H1 (cell line): ENCODE results near the gene PEPD. TPM values are rescaled to one million over a fixed set of nuclear protein-coding genes. Genes with fewer than 3 reads are reported as not detected.

Experiments
- CTCF ChIA-PET: fragments of 300-600 bp; sonication (Branson Sonifier 250); formaldehyde crosslinking; loops from one replicate; lab custom pipeline; 2021; ENCODE audit not compliant: partially characterized antibody; lab: Charles Lee
- POLR2A ChIA-PET: fragments of 300-600 bp; sonication (Branson Sonifier 250); formaldehyde crosslinking; loops from one replicate; lab custom pipeline; 2021; ENCODE audit warnings: inconsistent platforms; ENCODE audit not compliant: partially characterized antibody; lab: Charles Lee
- DNase-seq, 2 experiments: peaks; one replicate each; pipeline versions ENCODE4 v3.0.0 to v3.0.0-alpha.2; 2010 to 2022; ENCODE audit warnings: low spot score in 2 of 2, low read depth in 1 of 2, mixed read lengths in 1 of 2
- FAIRE-seq: peaks from 2 replicates; lab custom pipeline; 2011; peaks lifted over from hg19 to GRCh38; lab: Jason Lieb, UNC
- H2AFZ ChIP-seq: 2 replicates; pipeline ENCODE4 v1.8.1; 2012; ENCODE audit warnings: low read length, inconsistent platforms
- H2AK5ac ChIP-seq: 2 replicates; pipeline ENCODE4 v1.6.1; 2013; ENCODE audit warnings: low read depth, low read length
- H2BK120ac ChIP-seq: replicated peaks from 2 replicates; pipeline ENCODE3; 2013; ENCODE audit warnings: low read depth, low read length, inconsistent platforms
- H2BK12ac ChIP-seq: 2 replicates; pipeline ENCODE4 v1.6.1; 2013; ENCODE audit warnings: low read depth, low read length
- H2BK15ac ChIP-seq: 2 replicates; pipeline ENCODE4 v1.6.1; 2013; ENCODE audit warnings: low read length
- H2BK20ac ChIP-seq: 2 replicates; pipeline ENCODE4 v1.6.1; 2013; ENCODE audit warnings: low read length
- H2BK5ac ChIP-seq: 2 replicates; pipeline ENCODE4 v1.6.1; 2013; ENCODE audit warnings: low read depth, low read length
- H3K14ac ChIP-seq: 2 replicates; pipeline ENCODE4 v1.6.1; 2013; ENCODE audit warnings: inconsistent platforms; ENCODE audit not compliant: insufficient read length
- H3K18ac ChIP-seq: 2 replicates; pipeline ENCODE4 v1.6.1; 2013; ENCODE audit warnings: low read length; ENCODE audit errors: extremely low read depth
- H3K23ac ChIP-seq: 2 replicates; pipeline ENCODE4 v1.6.1; 2013; ENCODE audit warnings: inconsistent platforms; ENCODE audit not compliant: insufficient read length
- H3K23me2 ChIP-seq: 2 replicates; pipeline ENCODE4 v1.6.1; 2013; ENCODE audit warnings: low read depth, low read length
- H3K27ac ChIP-seq: 2 replicates; pipeline ENCODE4 v1.6.1; 2011; ENCODE audit warnings: low read depth, low read length, inconsistent platforms
- H3K27me3 ChIP-seq, 4 experiments: replicated peaks in 1 of 4; 1 replicate in 1 of 4; 2 replicates in 3 of 4; pipeline versions ENCODE4 v1.6.1 to v1.8.1; 2011 to 2013; ENCODE audit warnings: low read length in 3 of 4, mild to moderate bottlenecking in 3 of 4, inconsistent platforms in 2 of 4, mixed read lengths in 2 of 4, moderate library complexity in 1 of 4; ENCODE audit not compliant: control insufficient read depth in 3 of 4, insufficient read depth in 3 of 4; ENCODE audit errors: extremely low read depth in 1 of 4
- H3K36me3 ChIP-seq, 4 experiments: 2 replicates each; pipeline versions ENCODE4 v1.6.1 to v1.8.1; 2011 to 2013; ENCODE audit warnings: mild to moderate bottlenecking in 4 of 4, low read length in 3 of 4, moderate library complexity in 2 of 4, control low read depth in 1 of 4, inconsistent platforms in 1 of 4; ENCODE audit not compliant: insufficient read depth in 4 of 4, control insufficient read depth in 2 of 4
- H3K4ac ChIP-seq: replicated peaks from 2 replicates; pipeline ENCODE3; 2013; ENCODE audit warnings: low read length, low read depth, mixed read lengths, inconsistent platforms; ENCODE audit not compliant: insufficient read length
- H3K4me1 ChIP-seq, 4 experiments: replicated peaks in 1 of 4; 1 replicate in 1 of 4; 2 replicates in 3 of 4; pipeline versions ENCODE4 v1.6.1 to v1.8.1; 2011 to 2013; ENCODE audit warnings: low read length in 3 of 4, inconsistent platforms in 2 of 4, mixed read lengths in 1 of 4; ENCODE audit not compliant: insufficient read depth in 4 of 4, control insufficient read depth in 3 of 4
- H3K4me2 ChIP-seq, 2 experiments: 2 replicates each; pipeline versions ENCODE4 v1.6.1 to v1.8.1; 2011 to 2013; ENCODE audit warnings: low read depth in 2 of 2, low read length in 2 of 2, control low read depth in 1 of 2, inconsistent platforms in 1 of 2, mild to moderate bottlenecking in 1 of 2; ENCODE audit not compliant: insufficient read depth in 1 of 2
- H3K4me3 ChIP-seq, 4 experiments: fragments of 200-600, 300-600 bp in 1 of 4; sonication (generic), shearing (Covaris generic), sonication (Bioruptor Twin) in 1 of 4; 2 replicates each; pipeline versions ENCODE4 v1.5.1 to v1.8.1; 2011 to 2016; ENCODE audit warnings: low read length in 4 of 4, low read depth in 3 of 4, control low read depth in 2 of 4, inconsistent platforms in 2 of 4, mild to moderate bottlenecking in 2 of 4, mixed read lengths in 1 of 4, moderate library complexity in 1 of 4; ENCODE audit not compliant: insufficient read depth in 2 of 4; ENCODE audit errors: extremely low read depth in 1 of 4
- H3K56ac ChIP-seq: replicated peaks from 2 replicates; pipeline ENCODE3; 2013; ENCODE audit warnings: low read depth, mild to moderate bottlenecking, mixed read lengths, low read length, inconsistent platforms; ENCODE audit not compliant: insufficient read length
- H3K79me1 ChIP-seq: 2 replicates; pipeline ENCODE4 v1.6.1; 2013; ENCODE audit warnings: low read depth, low read length, control low read depth
- H3K79me2 ChIP-seq, 2 experiments: 2 replicates each; pipeline versions ENCODE4 v1.6.1 to v1.8.1; 2012 to 2013; ENCODE audit warnings: low read length in 2 of 2, mild to moderate bottlenecking in 2 of 2, inconsistent platforms in 1 of 2; ENCODE audit not compliant: insufficient read depth in 2 of 2, control insufficient read depth in 1 of 2
- H3K9ac ChIP-seq, 4 experiments: replicated peaks in 1 of 4; 1 replicate in 1 of 4; 2 replicates in 3 of 4; pipeline versions ENCODE4 v1.6.1 to v1.8.1; 2011 to 2013; ENCODE audit warnings: low read depth in 3 of 4, low read length in 3 of 4, control low read depth in 2 of 4, mild to moderate bottlenecking in 2 of 4, moderate library complexity in 2 of 4, inconsistent platforms in 1 of 4; ENCODE audit errors: extremely low read depth in 1 of 4
- H3K9me3 ChIP-seq, 2 experiments: 2 replicates each; pipeline versions ENCODE4 v1.6.1 to v1.8.1; 2012 to 2013; ENCODE audit warnings: mild to moderate bottlenecking in 2 of 2, moderate library complexity in 2 of 2, control low read depth in 1 of 2, inconsistent platforms in 1 of 2, low read depth in 1 of 2, low read length in 1 of 2, mixed read lengths in 1 of 2; ENCODE audit not compliant: insufficient read depth in 2 of 2
- H4K20me1 ChIP-seq, 2 experiments: replicated peaks in 1 of 2; 2 replicates each; pipeline versions ENCODE3 to v1.8.1; 2011 to 2013; ENCODE audit warnings: inconsistent platforms in 2 of 2, low read length in 2 of 2, mild to moderate bottlenecking in 1 of 2; ENCODE audit not compliant: insufficient read depth in 2 of 2, control insufficient read depth in 1 of 2
- H4K5ac ChIP-seq: 2 replicates; pipeline ENCODE4 v1.6.1; 2013; ENCODE audit warnings: low read length, low read depth, mixed read lengths, inconsistent platforms; ENCODE audit not compliant: insufficient read length
- H4K8ac ChIP-seq: 2 replicates; pipeline ENCODE4 v1.8.0; 2013; ENCODE audit warnings: mild to moderate bottlenecking, moderate library complexity, low read length, inconsistent platforms; ENCODE audit not compliant: insufficient read depth; ENCODE audit errors: extremely low read depth
- H4K91ac ChIP-seq: replicated peaks from 2 replicates; pipeline ENCODE3; 2013; ENCODE audit warnings: low read length, mixed read lengths, inconsistent platforms; ENCODE audit not compliant: insufficient read length
- BACH1 ChIP-seq: IDR thresholded peaks from 2 replicates; pipeline ENCODE4 v1.6.1; 2012; ENCODE audit warnings: low read length, improper control_type of control experiment
- BCL11A ChIP-seq, 2 experiments: IDR thresholded peaks; one replicate each; pipeline ENCODE4 v1.6.1; 2011; ENCODE audit warnings: low read depth in 2 of 2, low read length in 2 of 2, mild to moderate bottlenecking in 2 of 2
- CBX5 ChIP-seq: fragments of 300-800, 300-1000 bp; sonication (generic); IDR thresholded peaks from 2 replicates; pipeline ENCODE4 v1.7.1; 2016; ENCODE audit warnings: antibody characterized with exemption, low read length, low read depth
- CTBP2 ChIP-seq: IDR thresholded peaks from 2 replicates; pipeline ENCODE4 v1.7.0; 2011; ENCODE audit warnings: borderline replicate concordance, mild to moderate bottlenecking, moderate library complexity, mixed read lengths, low read length; ENCODE audit not compliant: insufficient read depth, insufficient read length
- HDAC2 ChIP-seq, 2 experiments: fragments of 300-600 bp in 1 of 2; sonication (generic) in 1 of 2; IDR thresholded peaks; 2 replicates each; pipeline ENCODE4 v1.6.1; 2011 to 2012; ENCODE audit warnings: low read depth in 2 of 2, low read length in 2 of 2, mild to moderate bottlenecking in 2 of 2, moderate library complexity in 2 of 2, borderline replicate concordance in 1 of 2, inconsistent platforms in 1 of 2
- HDAC6 ChIP-seq: IDR thresholded peaks from one replicate; pipeline ENCODE4 v1.7.1; 2012; ENCODE audit warnings: low read depth, mild to moderate bottlenecking, inconsistent platforms, low read length, moderate library complexity
- JUN ChIP-seq: IDR thresholded peaks from 2 replicates; pipeline ENCODE4 v1.6.1; 2011; ENCODE audit warnings: low read depth, mild to moderate bottlenecking, improper control_type of control experiment, low read length
- KDM4A ChIP-seq: IDR thresholded peaks from one replicate; pipeline ENCODE4 v1.7.1; 2012; ENCODE audit warnings: low read depth, mild to moderate bottlenecking, moderate library complexity, low read length, inconsistent platforms; ENCODE audit not compliant: severe bottlenecking
- KDM5A ChIP-seq: fragments of 200-600 bp; IDR thresholded peaks from 2 replicates; pipeline ENCODE4 v1.7.1; 2012; ENCODE audit warnings: mild to moderate bottlenecking, low read length, inconsistent platforms, mixed read lengths
- POU5F1 ChIP-seq: IDR thresholded peaks from 2 replicates; pipeline ENCODE4 v1.6.1; 2011; ENCODE audit warnings: low read depth, mild to moderate bottlenecking, low read length, moderate library complexity
- TAF7 ChIP-seq: optimal IDR thresholded peaks from 2 replicates; pipeline ENCODE3; 2011; ENCODE audit warnings: low read depth, mild to moderate bottlenecking, inconsistent platforms, low read length, moderate library complexity, borderline replicate concordance
- WGBS, 2 experiments: shearing (Covaris generic) in 1 of 2; methylation state at CpG; one replicate each; pipeline versions ENCODE4 v1.1.6 to v1.1.7; 2013 to 2015; ENCODE audit warnings: low lambda C conversion rate in 2 of 2, mixed read lengths in 2 of 2, inconsistent platforms in 1 of 2, low coverage in 1 of 2, missing lambda C conversion rate in 1 of 2; ENCODE audit not compliant: insufficient replicate concordance in 2 of 2, insufficient coverage in 1 of 2, insufficient read length in 1 of 2; ENCODE audit errors: extremely low coverage in 1 of 2, missing lambda C conversion rate in 1 of 2; 5-methylcytosine and 5-hydroxymethylcytosine counted together
- polyA plus RNA-seq, 7 experiments: library from polyadenylated mRNA; depleted of rRNA in 3 of 7; stranded (reverse) in 5 of 7; unstranded in 2 of 7; fragments of >200 nt in 5 of 7; fragments of 200-250 nt in 2 of 7; gene quantifications; 1 replicate in 5 of 7; 2 replicates in 1 of 7; 4 replicates in 1 of 7; pipeline versions ENCODE4 v1.2.1 to v1.2.3, GENCODE V29; 2011 to 2013; ENCODE audit warnings: missing spikeins in 2 of 7, mixed read lengths in 2 of 7
- total RNA-seq: library from RNA; stranded (reverse); fragmentation: NEBNext Ultra II Directional; extraction: Animal tissue kit (Norgen Biotek cat#: 25700); gene quantifications from 2 replicates; pipeline ENCODE4 v1.2.1, GENCODE V29; 2021
- TF ChIP-seq, protein P1 (sequence below): IDR thresholded peaks from 2 replicates; pipeline ENCODE4 v1.6.1; 2012; ENCODE audit warnings: low read length, inconsistent platforms

Gene PEPD
- total and polyA plus RNA-seq, 2 of the 8 experiments (the other 6 are each of a cell fraction or from before 2014, with no cell fraction given): 84.1 to 178 TPM

DNA sequence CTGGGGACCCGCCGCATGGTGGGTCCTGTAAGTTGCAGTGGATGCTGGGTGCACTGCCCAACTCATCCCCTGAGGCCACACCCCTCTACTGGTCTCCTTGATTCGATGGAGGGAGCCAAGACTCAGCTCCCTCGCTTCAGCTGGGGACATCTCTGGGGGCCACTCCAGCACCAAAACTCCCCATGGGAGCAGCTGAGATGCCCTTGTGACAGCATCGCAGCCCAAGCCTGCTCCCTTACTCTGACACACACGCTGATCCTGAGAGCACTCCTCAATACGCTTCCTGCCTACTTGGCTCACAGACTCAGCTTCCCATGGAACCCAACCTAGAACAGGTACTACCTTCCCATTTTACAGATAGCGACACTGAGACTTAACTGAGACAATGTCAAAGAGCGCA, 56.2 kb downstream of the PEPD start:
- CTCF ChIA-PET: interaction anchor here (1.4 kb wide), 1 partner anchor 35 kb away, joined by 4 read pairs; no protein-coding TSS in a partner anchor
- no peak for FAIRE-seq
- no peak for TF ChIP-seq HDAC2 (IDR thresholded peaks at IDR 0.05; ENCODE audit: borderline replicate concordance in 1 of 2, low read depth in 2 of 2, low read length in 2 of 2)
- no peak for TF ChIP-seq BACH1
- TF ChIP-seq HDAC6: no peak
- no peak for TF ChIP-seq POU5F1
- TF ChIP-seq KDM4A: no peak
- no peak for TF ChIP-seq CTBP2
- TF ChIP-seq TAF7: no peak
- TF ChIP-seq CBX5: no peak
- TF ChIP-seq BCL11A (IDR thresholded peaks at IDR 0.05; ENCODE audit: low read depth in 2 of 2, low read length in 2 of 2): no peak
- no peak for TF ChIP-seq KDM5A
- TF ChIP-seq, protein P1, sequence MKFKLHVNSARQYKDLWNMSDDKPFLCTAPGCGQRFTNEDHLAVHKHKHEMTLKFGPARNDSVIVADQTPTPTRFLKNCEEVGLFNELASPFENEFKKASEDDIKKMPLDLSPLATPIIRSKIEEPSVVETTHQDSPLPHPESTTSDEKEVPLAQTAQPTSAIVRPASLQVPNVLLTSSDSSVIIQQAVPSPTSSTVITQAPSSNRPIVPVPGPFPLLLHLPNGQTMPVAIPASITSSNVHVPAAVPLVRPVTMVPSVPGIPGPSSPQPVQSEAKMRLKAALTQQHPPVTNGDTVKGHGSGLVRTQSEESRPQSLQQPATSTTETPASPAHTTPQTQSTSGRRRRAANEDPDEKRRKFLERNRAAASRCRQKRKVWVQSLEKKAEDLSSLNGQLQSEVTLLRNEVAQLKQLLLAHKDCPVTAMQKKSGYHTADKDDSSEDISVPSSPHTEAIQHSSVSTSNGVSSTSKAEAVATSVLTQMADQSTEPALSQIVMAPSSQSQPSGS: no peak
- no peak for TF ChIP-seq JUN

More for the DNA sequence above, 56.2 kb downstream of the PEPD start:
- H3K79me2 ChIP-seq: no peaks in the 10 kb centered on the region
- no peak overlapping the region for H4K5ac ChIP-seq
- H3K27me3 ChIP-seq: no peaks in the 10 kb centered on the region
- H3K56ac ChIP-seq: no peak overlapping the region
- H3K14ac ChIP-seq: no peak overlapping the region
- no peak overlapping the region for H2BK120ac ChIP-seq
- no peaks in the 10 kb centered on the region for H3K9me3 ChIP-seq
- H4K8ac ChIP-seq: no peak overlapping the region
- no peak overlapping the region for H3K18ac ChIP-seq
- 90% methylated on average over 9 of the region's 9 CpGs; no CpG with 5 or more reads in 1 of the 2 experiments for WGBS, 2 experiments
- H3K4me3 ChIP-seq: no peak overlapping the region
- H3K36me3 ChIP-seq: peaks cover 0 to 7% (median 0%) of the 10 kb centered on the region in 4 experiments; a peak in 3 of 8 replicates
- H3K4me1 ChIP-seq: no peaks in the 10 kb centered on the region; a peak in 1 of 7 replicates
- no peak overlapping the region for H2BK12ac ChIP-seq
- H2AFZ ChIP-seq: no peak overlapping the region
- H3K23me2 ChIP-seq: no peaks in the 10 kb centered on the region
- no peaks in the 10 kb centered on the region for H3K79me1 ChIP-seq
- H2BK5ac ChIP-seq: no peak overlapping the region
- no peak overlapping the region for H3K9ac ChIP-seq
- no peak for DNase-seq
- POLR2A ChIA-PET: interaction anchor here (1.2 kb wide), 1 partner anchor 13 kb away, joined by 3 read pairs; no protein-coding TSS in a partner anchor
- H2BK15ac ChIP-seq: no peak overlapping the region
- peaks cover 0 to 9% of the 10 kb centered on the region in 2 experiments for H4K20me1 ChIP-seq
- no peak overlapping the region for H3K27ac ChIP-seq
- no peak overlapping the region for H3K23ac ChIP-seq
- no peak overlapping the region for H4K91ac ChIP-seq
- no peak overlapping the region for H3K4ac ChIP-seq
- H2AK5ac ChIP-seq: no peak overlapping the region
- H2BK20ac ChIP-seq: no peak overlapping the region
- no peak overlapping the region for H3K4me2 ChIP-seq
